GM23338 (cell line): ENCODE data around the gene CRB2. TPM values are rescaled to one million over a fixed set of nuclear protein-coding genes. Genes with fewer than 3 reads are reported as not detected.

ENCODE experiments used
- ATAC-seq: fragments of 200-7000 bp; cut with Tn5 transposase; 3 replicates; pipeline ENCODE4 v1.9.1; 2020
- DNase-seq: peaks from one replicate; pipeline ENCODE4 v3.0.0-alpha.2; 2015; ENCODE audit warnings: low spot score
- H2AFZ ChIP-seq: fragments of 200-600 bp; sonication (generic); 2 replicates; pipeline ENCODE4 v1.8.0; 2016; ENCODE audit warnings: antibody characterized with exemption, mild to moderate bottlenecking, moderate library complexity
- H3F3A ChIP-seq: fragments of 200-600 bp; sonication (generic); replicated peaks from 2 replicates; pipeline ENCODE4 v1.8.0; 2017; ENCODE audit warnings: antibody characterized with exemption, mixed run types, low read depth
- H3K27ac ChIP-seq: fragments of 200-600 bp; sonication (generic); 2 replicates; pipeline ENCODE4 v1.6.1; 2016; ENCODE audit warnings: low read depth
- H3K27me3 ChIP-seq: fragments of 200-600 bp; sonication (generic); 2 replicates; pipeline ENCODE4 v1.8.0; 2016; ENCODE audit warnings: mild to moderate bottlenecking, mixed run types, moderate library complexity; ENCODE audit not compliant: insufficient read depth
- H3K36me3 ChIP-seq: fragments of 200-600 bp; sonication (generic); 2 replicates; pipeline ENCODE4 v1.8.0; 2016; ENCODE audit warnings: mild to moderate bottlenecking; ENCODE audit not compliant: insufficient read depth
- H3K4me1 ChIP-seq: fragments of 200-600 bp; sonication (generic); 2 replicates; pipeline ENCODE4 v1.8.0; 2016; ENCODE audit warnings: mild to moderate bottlenecking, moderate library complexity; ENCODE audit not compliant: insufficient read depth
- H3K4me2 ChIP-seq: fragments of 200-600 bp; sonication (generic); 2 replicates; pipeline ENCODE4 v1.7.1; 2017; ENCODE audit warnings: mixed run types
- H3K4me3 ChIP-seq: fragments of 200-600 bp; sonication (generic); 2 replicates; pipeline ENCODE4 v1.6.1; 2016; ENCODE audit warnings: mixed run types
- H3K79me2 ChIP-seq: fragments of 200-600 bp; sonication (generic); replicated peaks from 2 replicates; pipeline ENCODE4 v1.8.0; 2017; ENCODE audit warnings: mild to moderate bottlenecking; ENCODE audit not compliant: insufficient read depth
- H3K9me2 ChIP-seq: fragments of 200-600 bp; sonication (generic); 2 replicates; pipeline ENCODE4 v1.8.0; 2017; ENCODE audit not compliant: insufficient read depth
- H4K20me1 ChIP-seq: fragments of 200-600 bp; sonication (generic); replicated peaks from 2 replicates; pipeline ENCODE4 v1.8.0; 2017; ENCODE audit warnings: mild to moderate bottlenecking; ENCODE audit not compliant: insufficient read depth
- H3K27ac Mint-ChIP-seq: 2 replicates; pipeline ENCODE4 v1.8.0; 2020; ENCODE audit warnings: inconsistent platforms, mild to moderate bottlenecking, moderate library complexity, mixed read lengths
- H3K27me3 Mint-ChIP-seq: 3 replicates; pipeline ENCODE4 v1.8.0; 2022; ENCODE audit warnings: low read depth, mild to moderate bottlenecking, moderate library complexity, mixed read lengths, inconsistent platforms; ENCODE audit not compliant: insufficient read depth, poor library complexity
- H3K36me3 Mint-ChIP-seq: 3 replicates; pipeline ENCODE4 v1.8.0; 2021; ENCODE audit warnings: low read depth, mild to moderate bottlenecking, inconsistent platforms, moderate library complexity, mixed read lengths
- H3K4me1 Mint-ChIP-seq: 3 replicates; pipeline ENCODE4 v1.8.0; 2020; ENCODE audit warnings: mild to moderate bottlenecking, inconsistent platforms, mixed read lengths
- H3K4me3 Mint-ChIP-seq: 3 replicates; pipeline ENCODE4 v1.8.0; 2021; ENCODE audit warnings: moderate library complexity, mild to moderate bottlenecking, inconsistent platforms, mixed read lengths
- H3K9me3 Mint-ChIP-seq: 3 replicates; pipeline ENCODE4 v1.8.0; 2020; ENCODE audit warnings: moderate library complexity, mild to moderate bottlenecking, inconsistent platforms, mixed read lengths
- CREB1 ChIP-seq: fragments of 250-450 bp; sonication (Bioruptor Pico); IDR thresholded peaks from 2 replicates; pipeline ENCODE4 v1.5.0; 2020; ENCODE audit warnings: low read depth, mild to moderate bottlenecking, moderate library complexity
- EZH2 ChIP-seq: fragments of 200-600 bp; sonication (generic); IDR thresholded peaks from one replicate; pipeline ENCODE4 v1.8.0; 2017; ENCODE audit warnings: antibody characterized with exemption, mild to moderate bottlenecking, low read depth; ENCODE audit not compliant: unreplicated experiment
- EZH2phosphoT487 ChIP-seq: fragments of 200-600 bp; sonication (generic); IDR thresholded peaks from one replicate; pipeline ENCODE4 v1.8.1; 2018; ENCODE audit warnings: antibody characterized with exemption; ENCODE audit not compliant: unreplicated experiment
- NANOG ChIP-seq: IDR thresholded peaks from 2 replicates; pipeline ENCODE4 v1.6.1; 2016; ENCODE audit warnings: antibody characterized with exemption, borderline replicate concordance
- STAT1 ChIP-seq: IDR thresholded peaks from one replicate; pipeline ENCODE4 v1.6.1; 2016; ENCODE audit warnings: antibody characterized with exemption; ENCODE audit not compliant: unreplicated experiment
- ZNF114 ChIP-seq: fragments of 250-450 bp; sonication (Bioruptor Pico); IDR thresholded peaks from 2 replicates; pipeline ENCODE4 v1.5.0; 2020; ENCODE audit warnings: mild to moderate bottlenecking, moderate library complexity
- ZNF331 ChIP-seq: fragments of 250-450 bp; sonication (Bioruptor Pico); IDR thresholded peaks from 2 replicates; pipeline ENCODE4 v1.5.0; 2020; ENCODE audit warnings: low read depth, mild to moderate bottlenecking, moderate library complexity
- polyA plus RNA-seq: library from polyadenylated mRNA; unstranded; fragments of >200 nt; fragmentation: Nextera tagmentation; extraction: Ambion mirVana; gene quantifications from 2 replicates; pipeline ENCODE4 v1.2.1, GENCODE V29; 2016
- total RNA-seq: library from RNA; depleted of rRNA; stranded (reverse); fragments of >200 nt; shearing (Covaris generic); gene quantifications from 2 replicates; pipeline ENCODE4 v1.2.3, GENCODE V29; 2014
- TF ChIP-seq, protein P1 (sequence below), 2 experiments: fragments of 200-600 bp in 1 of 2; sonication (generic) in 1 of 2; conservative IDR thresholded peaks; 2 replicates each; pipeline versions ENCODE4 v1.5.1 to v1.6.1; 2016 to 2017; ENCODE audit warnings: antibody characterized with exemption in 2 of 2, low read depth in 2 of 2, mild to moderate bottlenecking in 2 of 2, moderate library complexity in 1 of 2
- TF ChIP-seq, protein P2 (sequence below): IDR thresholded peaks from one replicate; pipeline ENCODE4 v1.6.1; 2018; ENCODE audit warnings: antibody characterized with exemption; ENCODE audit not compliant: unreplicated experiment

CRB2 gene
- total and polyA plus RNA-seq, 2 experiments from 2014 or later: 0.34 to 10.2 TPM

DNA sequence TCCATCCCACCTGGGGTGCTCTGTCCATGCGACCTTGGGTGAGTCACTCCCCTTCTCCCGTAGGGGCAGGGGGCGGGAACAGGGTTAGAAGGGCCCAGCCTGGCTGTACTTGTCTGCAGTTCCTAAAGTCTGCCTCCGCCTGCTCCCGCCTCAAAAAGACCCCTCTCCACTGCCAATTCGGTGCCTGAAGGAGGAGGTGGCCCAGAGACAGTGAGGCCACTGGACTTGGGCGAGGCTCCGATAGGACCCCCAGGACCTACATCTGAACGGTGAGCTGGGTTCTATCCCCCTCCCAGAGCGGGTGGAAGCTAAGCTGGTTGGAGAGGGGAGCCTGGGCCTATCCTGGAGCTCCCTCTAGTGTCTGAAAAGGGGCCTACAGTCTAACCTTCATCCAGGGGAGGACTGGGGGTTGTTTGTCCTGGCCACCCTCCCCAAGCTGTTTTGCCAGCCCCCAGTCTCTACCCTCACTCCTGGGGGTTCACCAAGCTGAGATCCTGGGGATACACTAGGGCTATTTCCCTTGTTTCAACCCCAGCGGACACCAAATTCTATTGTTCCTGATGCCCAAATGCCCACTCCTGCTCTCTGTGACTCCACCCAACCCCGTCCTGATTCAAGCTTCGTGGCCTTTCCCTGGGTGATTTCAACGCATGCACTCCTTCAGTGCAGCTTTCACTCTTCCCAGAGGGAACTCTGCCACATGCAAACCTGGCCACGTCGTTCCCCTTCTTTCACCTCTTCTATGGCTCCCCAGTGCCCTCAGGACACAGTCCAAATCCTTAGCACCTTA, 6.1 kb upstream of the CRB2 start:
- no peak overlapping the region for H3K27ac Mint-ChIP-seq
- ATAC-seq: peak; percentile 76
- H3K4me1 ChIP-seq: peaks cover 2% of the 10 kb centered on the region; the same call in 1 of the 2 replicates
- H3K79me2 ChIP-seq: no peaks in the 10 kb centered on the region
- no peak for TF ChIP-seq ZNF114
- TF ChIP-seq, protein P1, sequence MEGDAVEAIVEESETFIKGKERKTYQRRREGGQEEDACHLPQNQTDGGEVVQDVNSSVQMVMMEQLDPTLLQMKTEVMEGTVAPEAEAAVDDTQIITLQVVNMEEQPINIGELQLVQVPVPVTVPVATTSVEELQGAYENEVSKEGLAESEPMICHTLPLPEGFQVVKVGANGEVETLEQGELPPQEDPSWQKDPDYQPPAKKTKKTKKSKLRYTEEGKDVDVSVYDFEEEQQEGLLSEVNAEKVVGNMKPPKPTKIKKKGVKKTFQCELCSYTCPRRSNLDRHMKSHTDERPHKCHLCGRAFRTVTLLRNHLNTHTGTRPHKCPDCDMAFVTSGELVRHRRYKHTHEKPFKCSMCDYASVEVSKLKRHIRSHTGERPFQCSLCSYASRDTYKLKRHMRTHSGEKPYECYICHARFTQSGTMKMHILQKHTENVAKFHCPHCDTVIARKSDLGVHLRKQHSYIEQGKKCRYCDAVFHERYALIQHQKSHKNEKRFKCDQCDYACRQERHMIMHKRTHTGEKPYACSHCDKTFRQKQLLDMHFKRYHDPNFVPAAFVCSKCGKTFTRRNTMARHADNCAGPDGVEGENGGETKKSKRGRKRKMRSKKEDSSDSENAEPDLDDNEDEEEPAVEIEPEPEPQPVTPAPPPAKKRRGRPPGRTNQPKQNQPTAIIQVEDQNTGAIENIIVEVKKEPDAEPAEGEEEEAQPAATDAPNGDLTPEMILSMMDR (conservative IDR thresholded peaks at IDR 0.05; ENCODE audit: low read depth in 2 of 2): peak; percentile 93 to 98
- no peak for TF ChIP-seq NANOG
- TF ChIP-seq EZH2phosphoT487: no peak
- no peak for TF ChIP-seq EZH2
- no peak for TF ChIP-seq STAT1
- TF ChIP-seq CREB1 (CRISPR knock-in tag): peak; percentile 47; the same call in 1 of the 2 replicates
- H3K27ac ChIP-seq: no peak overlapping the region
- no peaks in the 10 kb centered on the region for H3K9me2 ChIP-seq
- H3K27me3 ChIP-seq: no peaks in the 10 kb centered on the region
- no peaks in the 10 kb centered on the region for H3K36me3 ChIP-seq
- H3K4me3 ChIP-seq: peak overlapping the region; percentile 27; the same call in 1 of the 2 replicates
- H3F3A ChIP-seq: peaks cover 9% of the 10 kb centered on the region; the same call in 1 of the 2 replicates
- no peak overlapping the region for H3K4me3 Mint-ChIP-seq
- peak; percentile 88 for DNase-seq
- peaks cover 15% of the 10 kb centered on the region for H3K4me1 Mint-ChIP-seq
- no peaks in the 10 kb centered on the region for H3K36me3 Mint-ChIP-seq
- H3K4me2 ChIP-seq: peak overlapping the region; percentile 69; the same call in 1 of the 2 replicates
- no peaks in the 10 kb centered on the region; the same call in 2 of the 3 replicates for H3K9me3 Mint-ChIP-seq
- H2AFZ ChIP-seq: peak overlapping the region; percentile 95
- H4K20me1 ChIP-seq: no peaks in the 10 kb centered on the region
- H3K27me3 Mint-ChIP-seq: peaks cover 15% of the 10 kb centered on the region

DNA sequence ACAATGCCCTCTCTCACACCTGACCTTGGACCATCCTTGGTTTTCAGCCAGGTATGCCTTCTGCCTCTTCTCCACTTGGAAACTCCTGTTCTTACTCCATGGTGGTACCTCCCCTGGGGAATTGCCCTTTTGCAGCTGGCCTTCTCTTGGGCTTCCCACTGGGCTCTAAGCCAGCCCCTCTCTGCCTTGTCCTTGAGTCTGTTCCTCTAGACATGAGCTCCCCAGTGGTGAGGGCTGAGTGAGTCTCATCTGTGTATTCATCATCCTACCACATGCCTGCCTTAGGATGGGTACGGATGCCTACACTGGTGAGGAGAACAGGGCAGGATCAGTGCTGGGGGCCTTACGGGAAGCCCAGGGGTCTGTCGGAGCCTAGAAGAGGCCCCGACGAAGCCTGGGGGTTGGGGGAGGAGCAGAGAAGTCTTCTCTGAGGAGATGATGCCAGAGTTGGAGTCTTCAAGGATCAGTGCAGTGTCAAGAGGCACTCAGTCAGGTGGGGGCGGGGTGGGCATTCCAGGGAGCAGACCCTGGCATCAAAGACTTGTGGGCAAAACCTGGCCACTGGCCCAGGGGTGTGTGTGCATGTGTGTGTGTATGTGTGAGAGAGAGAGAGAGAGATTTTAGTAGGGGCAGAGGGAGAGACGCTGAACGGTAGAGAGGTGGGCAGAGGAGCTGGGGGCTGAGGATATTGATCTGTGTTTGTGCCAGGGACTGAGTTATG, 5.2 kb upstream of the CRB2 start:
- peaks cover 7% of the 10 kb centered on the region; the same call in 1 of the 2 replicates for H3K4me1 ChIP-seq
- no peaks in the 10 kb centered on the region for H3K27me3 ChIP-seq
- H3K4me2 ChIP-seq: no peak overlapping the region
- TF ChIP-seq ZNF331 (CRISPR knock-in tag): no peak
- TF ChIP-seq, protein P2, sequence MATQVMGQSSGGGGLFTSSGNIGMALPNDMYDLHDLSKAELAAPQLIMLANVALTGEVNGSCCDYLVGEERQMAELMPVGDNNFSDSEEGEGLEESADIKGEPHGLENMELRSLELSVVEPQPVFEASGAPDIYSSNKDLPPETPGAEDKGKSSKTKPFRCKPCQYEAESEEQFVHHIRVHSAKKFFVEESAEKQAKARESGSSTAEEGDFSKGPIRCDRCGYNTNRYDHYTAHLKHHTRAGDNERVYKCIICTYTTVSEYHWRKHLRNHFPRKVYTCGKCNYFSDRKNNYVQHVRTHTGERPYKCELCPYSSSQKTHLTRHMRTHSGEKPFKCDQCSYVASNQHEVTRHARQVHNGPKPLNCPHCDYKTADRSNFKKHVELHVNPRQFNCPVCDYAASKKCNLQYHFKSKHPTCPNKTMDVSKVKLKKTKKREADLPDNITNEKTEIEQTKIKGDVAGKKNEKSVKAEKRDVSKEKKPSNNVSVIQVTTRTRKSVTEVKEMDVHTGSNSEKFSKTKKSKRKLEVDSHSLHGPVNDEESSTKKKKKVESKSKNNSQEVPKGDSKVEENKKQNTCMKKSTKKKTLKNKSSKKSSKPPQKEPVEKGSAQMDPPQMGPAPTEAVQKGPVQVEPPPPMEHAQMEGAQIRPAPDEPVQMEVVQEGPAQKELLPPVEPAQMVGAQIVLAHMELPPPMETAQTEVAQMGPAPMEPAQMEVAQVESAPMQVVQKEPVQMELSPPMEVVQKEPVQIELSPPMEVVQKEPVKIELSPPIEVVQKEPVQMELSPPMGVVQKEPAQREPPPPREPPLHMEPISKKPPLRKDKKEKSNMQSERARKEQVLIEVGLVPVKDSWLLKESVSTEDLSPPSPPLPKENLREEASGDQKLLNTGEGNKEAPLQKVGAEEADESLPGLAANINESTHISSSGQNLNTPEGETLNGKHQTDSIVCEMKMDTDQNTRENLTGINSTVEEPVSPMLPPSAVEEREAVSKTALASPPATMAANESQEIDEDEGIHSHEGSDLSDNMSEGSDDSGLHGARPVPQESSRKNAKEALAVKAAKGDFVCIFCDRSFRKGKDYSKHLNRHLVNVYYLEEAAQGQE: no peak
- no peak for TF ChIP-seq EZH2
- no peak for TF ChIP-seq EZH2phosphoT487
- no peaks in the 10 kb centered on the region; the same call in 2 of the 3 replicates for H3K36me3 Mint-ChIP-seq
- H3K4me3 ChIP-seq: no peak overlapping the region
- H3K27ac ChIP-seq: no peak overlapping the region
- H3K4me1 Mint-ChIP-seq: peaks cover 18% of the 10 kb centered on the region
- H3K9me3 Mint-ChIP-seq: no peaks in the 10 kb centered on the region; the same call in 2 of the 3 replicates
- H3K27ac Mint-ChIP-seq: no peak overlapping the region
- no peaks in the 10 kb centered on the region for H3K9me2 ChIP-seq
- no peaks in the 10 kb centered on the region for H3K36me3 ChIP-seq
- peaks cover 13% of the 10 kb centered on the region; the same call in 1 of the 2 replicates for H3F3A ChIP-seq
- H4K20me1 ChIP-seq: no peaks in the 10 kb centered on the region
- no peaks in the 10 kb centered on the region for H3K79me2 ChIP-seq
- no peak overlapping the region for H2AFZ ChIP-seq
- ATAC-seq (no peak), DNase-seq (no peak)
- peaks cover 22% of the 10 kb centered on the region for H3K27me3 Mint-ChIP-seq
- H3K4me3 Mint-ChIP-seq: no peak overlapping the region
